ENCODE results near the gene MTUS2. TPM values are rescaled to one million over a fixed set of nuclear protein-coding genes. Genes with fewer than 3 reads are reported as not detected.

Gene MTUS2
- total and polyA plus RNA-seq, 4 donors: under 0.01 to 0.70 (median 0.15) TPM

GRCh38 chr13:29324601-29325000 is 504.5 kb downstream of the MTUS2 start (continued):
- TF ChIP-seq, protein P1, sequence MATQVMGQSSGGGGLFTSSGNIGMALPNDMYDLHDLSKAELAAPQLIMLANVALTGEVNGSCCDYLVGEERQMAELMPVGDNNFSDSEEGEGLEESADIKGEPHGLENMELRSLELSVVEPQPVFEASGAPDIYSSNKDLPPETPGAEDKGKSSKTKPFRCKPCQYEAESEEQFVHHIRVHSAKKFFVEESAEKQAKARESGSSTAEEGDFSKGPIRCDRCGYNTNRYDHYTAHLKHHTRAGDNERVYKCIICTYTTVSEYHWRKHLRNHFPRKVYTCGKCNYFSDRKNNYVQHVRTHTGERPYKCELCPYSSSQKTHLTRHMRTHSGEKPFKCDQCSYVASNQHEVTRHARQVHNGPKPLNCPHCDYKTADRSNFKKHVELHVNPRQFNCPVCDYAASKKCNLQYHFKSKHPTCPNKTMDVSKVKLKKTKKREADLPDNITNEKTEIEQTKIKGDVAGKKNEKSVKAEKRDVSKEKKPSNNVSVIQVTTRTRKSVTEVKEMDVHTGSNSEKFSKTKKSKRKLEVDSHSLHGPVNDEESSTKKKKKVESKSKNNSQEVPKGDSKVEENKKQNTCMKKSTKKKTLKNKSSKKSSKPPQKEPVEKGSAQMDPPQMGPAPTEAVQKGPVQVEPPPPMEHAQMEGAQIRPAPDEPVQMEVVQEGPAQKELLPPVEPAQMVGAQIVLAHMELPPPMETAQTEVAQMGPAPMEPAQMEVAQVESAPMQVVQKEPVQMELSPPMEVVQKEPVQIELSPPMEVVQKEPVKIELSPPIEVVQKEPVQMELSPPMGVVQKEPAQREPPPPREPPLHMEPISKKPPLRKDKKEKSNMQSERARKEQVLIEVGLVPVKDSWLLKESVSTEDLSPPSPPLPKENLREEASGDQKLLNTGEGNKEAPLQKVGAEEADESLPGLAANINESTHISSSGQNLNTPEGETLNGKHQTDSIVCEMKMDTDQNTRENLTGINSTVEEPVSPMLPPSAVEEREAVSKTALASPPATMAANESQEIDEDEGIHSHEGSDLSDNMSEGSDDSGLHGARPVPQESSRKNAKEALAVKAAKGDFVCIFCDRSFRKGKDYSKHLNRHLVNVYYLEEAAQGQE (IDR thresholded peaks at IDR 0.05): no peak
- TF ChIP-seq HNF4A (conservative IDR thresholded peaks at IDR 0.05) (no peak), ZBTB33 (IDR thresholded peaks at IDR 0.05) (no peak), RAD21 (IDR thresholded peaks at IDR 0.05) (no peak)

GRCh38 chr13:29328501-29328900 is 508.4 kb downstream of the MTUS2 start:
- no peak for TF ChIP-seq TAF1 (conservative IDR thresholded peaks at IDR 0.05)
- no peak for TF ChIP-seq YY1 (IDR thresholded peaks at IDR 0.05)
- TF ChIP-seq, protein P1 (IDR thresholded peaks at IDR 0.05): no peak
- TF ChIP-seq RAD21 (IDR thresholded peaks at IDR 0.05): no peak
- Histone ChIP-seq H3K9me3 (ENCODE audit: control insufficient read depth in 4 of 4, low read length in 3 of 4) (no peaks in the 10 kb centered on the region), H3K27me3 (ENCODE audit: control insufficient read depth in 4 of 4, insufficient read depth in 4 of 4, low read length in 3 of 4) (no peaks in the 10 kb centered on the region), H3K36me3 (ENCODE audit: control insufficient read depth in 4 of 4, insufficient read depth in 3 of 4, low read depth in 1 of 4, low read length in 3 of 4) (no peaks in the 10 kb centered on the region), H3K4me1 (ENCODE audit: control insufficient read depth in 4 of 4, insufficient read depth in 4 of 4, low read length in 3 of 4) (no peaks in the 10 kb centered on the region), H3K4me3 (ENCODE audit: low read depth in 1 of 3, low read length in 3 of 3) (no peak overlapping the region), H3K9ac (ENCODE audit: low read depth in 1 of 2, low read length in 2 of 2) (no peak overlapping the region), H3K27ac (ENCODE audit: low read depth in 1 of 2, low read length in 2 of 2) (no peak overlapping the region)
- WGBS: 79% methylated on average over 2 of the region's 2 CpGs
- DNase-seq (ENCODE audit: low spot score): no peak

DNA sequence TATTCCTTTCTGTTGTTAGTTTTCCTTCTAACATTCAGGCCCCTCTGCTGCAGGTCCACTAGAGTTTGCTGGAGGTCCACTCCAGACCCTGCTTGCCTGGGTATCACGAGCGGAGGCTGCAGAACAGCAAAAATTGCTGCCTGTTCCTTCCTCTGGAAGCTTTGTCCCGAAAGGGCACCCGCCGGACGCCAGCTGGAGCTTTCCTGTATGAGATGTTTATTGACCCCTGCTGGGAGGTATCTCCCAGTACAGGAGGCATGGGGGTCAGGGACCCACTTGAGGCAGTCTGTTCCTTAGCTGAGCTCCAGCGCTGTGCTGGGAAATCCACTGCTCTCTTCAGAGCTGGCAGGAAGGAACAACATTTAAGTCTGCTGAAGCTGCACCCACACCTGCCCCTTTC is 516.2 kb downstream of the MTUS2 start:
- Histone ChIP-seq H3K27ac (ENCODE audit: low read depth in 1 of 2, low read length in 2 of 2) (no peak overlapping the region), H3K9me3 (ENCODE audit: control insufficient read depth in 4 of 4, low read length in 3 of 4) (no peaks in the 10 kb centered on the region), H3K36me3 (ENCODE audit: control insufficient read depth in 4 of 4, insufficient read depth in 3 of 4, low read depth in 1 of 4, low read length in 3 of 4) (no peaks in the 10 kb centered on the region), H3K4me1 (ENCODE audit: control insufficient read depth in 4 of 4, insufficient read depth in 4 of 4, low read length in 3 of 4) (no peaks in the 10 kb centered on the region), H3K9ac (ENCODE audit: low read depth in 1 of 2, low read length in 2 of 2) (no peak overlapping the region), H3K27me3 (ENCODE audit: control insufficient read depth in 4 of 4, insufficient read depth in 4 of 4, low read length in 3 of 4) (no peaks in the 10 kb centered on the region), H3K4me3 (ENCODE audit: low read depth in 1 of 3, low read length in 3 of 3) (no peak overlapping the region)
- DNase-seq (ENCODE audit: low spot score): no peak
- TF ChIP-seq FOXA1 (IDR thresholded peaks at IDR 0.05) (no peak), EGR1 (IDR thresholded peaks at IDR 0.05; ENCODE audit: low read depth in 2 of 2) (no peak), FOXA2 (IDR thresholded peaks at IDR 0.05) (no peak), YY1 (IDR thresholded peaks at IDR 0.05) (no peak), RAD21 (IDR thresholded peaks at IDR 0.05) (no peak), NR2F2 (IDR thresholded peaks at IDR 0.05) (no peak), HNF4G (IDR thresholded peaks at IDR 0.05) (no peak), RXRA (IDR thresholded peaks at IDR 0.05) (no peak), SP1 (IDR thresholded peaks at IDR 0.05) (no peak), TAF1 (conservative IDR thresholded peaks at IDR 0.05) (no peak), JUND (IDR thresholded peaks at IDR 0.05) (no peak), GABPA (IDR thresholded peaks at IDR 0.05 in 1 of 2, conservative IDR thresholded peaks at IDR 0.05 in 1 of 2) (no peak)
- TF ChIP-seq, protein P1 (IDR thresholded peaks at IDR 0.05): no peak
- WGBS: 71% methylated on average over 7 of the region's 7 CpGs
